DOHH2 (cell line): ENCODE data around the gene TWIST1.

Experiments used
- CTCF ChIP-seq: fragments of 200-600 bp; sonication (generic); IDR thresholded peaks from one replicate; pipeline ENCODE4 v1.5.1; 2014; ENCODE audit warnings: antibody characterized with exemption, mild to moderate bottlenecking, low read depth, low read length; ENCODE audit not compliant: poor library complexity, severe bottlenecking
- EZH2phosphoT487 ChIP-seq: fragments of 200-600 bp; sonication (generic); IDR thresholded peaks from 2 replicates; pipeline ENCODE4 v1.6.1; 2017; ENCODE audit warnings: borderline replicate concordance, mild to moderate bottlenecking, antibody characterized with exemption, low read length, moderate library complexity, mixed read lengths

- TF ChIP-seq CTCF (no peak), EZH2phosphoT487 (no peak)
Measured at GRCh38 chr7:19146699-19147098, 29.3 kb upstream of the TWIST1 start.
